HepG2 (cell line): ENCODE results near the gene CTDSP2. TPM values are rescaled to one million over a fixed set of nuclear protein-coding genes. Genes with fewer than 3 reads are reported as not detected.

Experiments used
- ATAC-seq: fragments of 200-7000 bp; cut with Tn5 transposase; 3 replicates; pipeline ENCODE4 v1.9.1; 2020; ENCODE audit warnings: mild to moderate bottlenecking, moderate library complexity
- BruUV-seq: library from RNA; stranded (reverse); fragments of 400-500 nt; replicated peaks from 2 replicates; lab custom pipeline; 2021; lab: Mats Ljungman, UMichigan
- CTCF ChIA-PET: fragments of 300-600 bp; formaldehyde crosslinking; extraction: SDS; loops from one replicate; lab custom pipeline; 2021; ENCODE audit warnings: low total read pairs, inconsistent platforms, low intra/inter-chr PET ratio; lab: Yijun Ruan, JAX
- POLR2A ChIA-PET: fragments of 350-600 bp; sonication (Branson Sonifier 250); formaldehyde crosslinking; loops from one replicate; lab custom pipeline; 2020; ENCODE audit warnings: antibody characterized with exemption, inconsistent platforms; lab: Yijun Ruan, JAX
- DNase-seq: peaks from one replicate; pipeline ENCODE4 v3.0.0-alpha.2; 2015; ENCODE audit warnings: low spot score
- FAIRE-seq: peaks from 3 replicates; lab custom pipeline; 2011; peaks lifted over from hg19 to GRCh38; lab: Jason Lieb, UNC
- H2AFZ ChIP-seq: one replicate; pipeline ENCODE4 v1.6.1; 2011; ENCODE audit warnings: low read length, inconsistent platforms
- H3K27ac ChIP-seq: fragments of 300-600 bp; 3 replicates; pipeline ENCODE4 v1.8.0; 2011; ENCODE audit warnings: mixed run types, mild to moderate bottlenecking, mixed read lengths, low read length, inconsistent platforms; ENCODE audit not compliant: insufficient read depth; ENCODE audit errors: extremely low read length
- H3K27me3 ChIP-seq, 2 experiments: fragments of 200-600 bp in 1 of 2; 2 replicates in 1 of 2; 3 replicates in 1 of 2; pipeline versions ENCODE4 v1.6.0 to v1.8.0; 2011; ENCODE audit warnings: low read length in 2 of 2, mild to moderate bottlenecking in 2 of 2, moderate library complexity in 2 of 2, inconsistent platforms in 1 of 2; ENCODE audit not compliant: insufficient read depth in 2 of 2, control insufficient read depth in 1 of 2
- H3K36me3 ChIP-seq, 2 experiments: fragments of 200-600 bp in 1 of 2; replicated peaks in 1 of 2; 2 replicates in 1 of 2; 3 replicates in 1 of 2; pipeline versions ENCODE4 v1.5.1 to v1.8.0; 2011; ENCODE audit warnings: low read length in 2 of 2, inconsistent platforms in 1 of 2; ENCODE audit not compliant: insufficient read depth in 2 of 2, control insufficient read depth in 1 of 2
- H3K4me1 ChIP-seq: 2 replicates; pipeline ENCODE4 v1.5.1; 2012; ENCODE audit warnings: low read length, inconsistent platforms; ENCODE audit not compliant: insufficient read depth
- H3K4me2 ChIP-seq: 2 replicates; pipeline ENCODE4 v1.6.0; 2011; ENCODE audit warnings: low read depth, low read length, inconsistent platforms
- H3K4me3 ChIP-seq, 3 experiments: fragments of 200-600 bp in 1 of 3; sonication (generic), shearing (Covaris generic) in 1 of 3; replicated peaks in 1 of 3; 2 replicates each; pipeline ENCODE4 v1.5.1; 2011 to 2016; ENCODE audit warnings: low read length in 3 of 3, inconsistent platforms in 2 of 3, low read depth in 2 of 3, mild to moderate bottlenecking in 2 of 3, control low read depth in 1 of 3, mixed read lengths in 1 of 3; ENCODE audit not compliant: insufficient read depth in 1 of 3
- H3K79me2 ChIP-seq: one replicate; pipeline ENCODE4 v1.6.1; 2011; ENCODE audit warnings: low read length, inconsistent platforms; ENCODE audit not compliant: insufficient read depth
- H3K9ac ChIP-seq: 2 replicates; pipeline ENCODE4 v1.6.0; 2011; ENCODE audit warnings: mild to moderate bottlenecking, low read depth, low read length, inconsistent platforms; ENCODE audit not compliant: insufficient read depth
- H3K9me3 ChIP-seq: 2 replicates; pipeline ENCODE4 v1.5.1; 2012; ENCODE audit warnings: mild to moderate bottlenecking, low read length
- H4K20me1 ChIP-seq: 2 replicates; pipeline ENCODE4 v1.6.0; 2011; ENCODE audit warnings: inconsistent platforms, mild to moderate bottlenecking, low read length, moderate library complexity; ENCODE audit not compliant: insufficient read depth
- MAFF ChIP-seq: IDR thresholded peaks from 2 replicates; pipeline ENCODE4 v1.6.1; 2011; ENCODE audit warnings: low read depth, low read length, improper control_type of control experiment
- MAFK ChIP-seq, 2 experiments: IDR thresholded peaks in 1 of 2; conservative IDR thresholded peaks in 1 of 2; 2 replicates each; pipeline ENCODE4 v1.6.1; 2011; ENCODE audit warnings: improper control_type of control experiment in 2 of 2, low read length in 2 of 2
- MATR3 ChIP-seq: sonication (generic); formaldehyde crosslinking; IDR thresholded peaks from 2 replicates; pipeline ENCODE4 v1.4.0; 2020; ENCODE audit warnings: missing genetic modification reagents
- RBFOX2 ChIP-seq: fragments of 200-400 bp; formaldehyde crosslinking; IDR thresholded peaks from 2 replicates; pipeline ENCODE4 v1.6.1; 2017; ENCODE audit warnings: low read depth, mild to moderate bottlenecking, low read length
- TEAD3 ChIP-seq: optimal IDR thresholded peaks from 2 replicates; pipeline ENCODE3; 2016; ENCODE audit warnings: borderline replicate concordance
- ZEB1 ChIP-seq: IDR thresholded peaks from 2 replicates; pipeline ENCODE4 v1.6.1; 2012; ENCODE audit warnings: mild to moderate bottlenecking, low read depth, inconsistent platforms; ENCODE audit not compliant: insufficient replicate concordance
- ZNF629 ChIP-seq: sonication (generic); formaldehyde crosslinking; conservative IDR thresholded peaks from 2 replicates; pipeline ENCODE4 v1.5.0; 2020; ENCODE audit warnings: missing genetic modification reagents
- WGBS: methylation state at CpG from one replicate; pipeline ENCODE4 v1.1.6; 2017; ENCODE audit warnings: low lambda C conversion rate; 5-methylcytosine and 5-hydroxymethylcytosine counted together
- in situ Hi-C: cut with HindIII; loops from 2 replicates; pipeline ENCODE4 v1.10.0; 2017; ENCODE audit warnings: low pct_unique_long_range_greater_than_20kb; ENCODE audit not compliant: extremely low pct_ligation_motif_present
- intact Hi-C: fragments of 100-400 bp; cut with micrococcal nuclease; formaldehyde crosslinking; loops from one replicate; pipeline ENCODE4 v1.10.0; 2022; ENCODE audit not compliant: unreplicated experiment
- polyA plus RNA-seq, 8 experiments: library from polyadenylated mRNA; depleted of rRNA in 3 of 8; stranded (reverse) in 7 of 8; unstranded in 1 of 8; fragments of >200 nt; fragmentation: Illumina TruSeq in 4 of 8; extraction: Trizol in 4 of 8; gene quantifications; 2 replicates each; pipeline versions ENCODE4 v1.2.1 to v1.2.3, GENCODE V29; 2011 to 2016; ENCODE audit warnings: low read depth in 4 of 8, missing spikeins in 1 of 8, mixed read lengths in 1 of 8; ENCODE audit not compliant: insufficient read depth in 1 of 8
- total RNA-seq, 5 experiments: library from RNA; depleted of rRNA; stranded (reverse); fragments of >200 nt; fragmentation: Illumina TruSeq; extraction: Trizol; gene quantifications; 2 replicates each; pipeline ENCODE4 v1.2.3, GENCODE V29; 2016; ENCODE audit warnings: low read depth in 1 of 5
- TF ChIP-seq, protein P1 (sequence below): sonication (generic); formaldehyde crosslinking; IDR thresholded peaks from 2 replicates; pipeline ENCODE4 v1.4.0; 2020; ENCODE audit warnings: mild to moderate bottlenecking, missing genetic modification reagents, borderline replicate concordance
- TF ChIP-seq, protein P2 (sequence below): sonication (generic); formaldehyde crosslinking; IDR thresholded peaks from 2 replicates; pipeline ENCODE4 v1.5.1; 2020; ENCODE audit warnings: mild to moderate bottlenecking, missing genetic modification reagents, moderate library complexity

Gene CTDSP2
- total and polyA plus RNA-seq, 2 of the 13 experiments (the other 11 are each of a cell fraction or from before 2014, with no cell fraction given): 38.1 to 82.5 TPM

DNA sequence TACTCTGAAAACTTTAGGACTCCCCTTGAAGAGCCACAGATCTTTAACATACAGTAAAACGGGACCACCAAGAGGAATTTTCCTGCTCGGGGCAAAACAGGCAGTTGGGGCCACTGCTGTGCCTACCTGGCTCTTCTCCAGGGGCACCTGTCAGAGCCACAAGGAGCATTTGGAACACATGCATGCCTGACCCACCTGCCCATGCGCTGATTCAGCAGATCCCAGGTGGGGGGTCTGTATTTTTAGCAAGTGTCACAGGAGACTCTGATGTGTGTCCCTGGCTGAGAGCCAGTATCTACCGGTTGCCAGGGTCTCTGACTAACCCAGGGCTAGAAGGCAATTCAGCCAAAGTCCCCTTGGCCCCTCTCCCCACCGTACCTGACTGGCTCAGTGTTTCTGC is 6.5 kb downstream of the CTDSP2 start:
- ChIA-PET POLR2A (no interaction called here), CTCF (interaction anchor here (1.1 kb wide), 1 partner anchor 66 kb away, joined by 4 read pairs; no protein-coding TSS in a partner anchor)
- no TSS peak for BruUV-seq
- FAIRE-seq (no peak), ATAC-seq (no peak), DNase-seq (no peak)
- H3K27ac ChIP-seq: no peak overlapping the region
- no peak overlapping the region for H3K9ac ChIP-seq
- WGBS: 42% methylated on average over 2 of the region's 5 CpGs
- TF ChIP-seq MAFF (peak; percentile 68), MAFK (conservative IDR thresholded peaks at IDR 0.05 in 1 of 2, IDR thresholded peaks at IDR 0.05 in 1 of 2; ENCODE audit: low read length in 2 of 2) (peak; percentile 82 to 85), MATR3 (no peak)
- in situ Hi-C loops: loop anchor here (5.0 kb wide), 1 partner anchor 57 kb away; no protein-coding TSS in a partner anchor
- no peaks in the 10 kb centered on the region; a peak in 1 of 5 replicates for H3K27me3 ChIP-seq
- H3K36me3 ChIP-seq: peaks cover 4 to 6% of the 10 kb centered on the region in 2 experiments; a peak in 3 of 5 replicates
- peaks cover 97% of the 10 kb centered on the region for H3K4me1 ChIP-seq
- no peaks in the 10 kb centered on the region for H3K9me3 ChIP-seq
- peak overlapping the region; percentile 88; the same call in 1 of the 2 replicates for H3K4me2 ChIP-seq
- H4K20me1 ChIP-seq: peaks cover 98% of the 10 kb centered on the region
- intact Hi-C loops: loop anchor here (5.0 kb wide), 1 partner anchor 68 kb away; the partner anchor contains the start of genes EEF1AKMT3 and METTL1
- peaks cover 98% of the 10 kb centered on the region for H3K79me2 ChIP-seq
- H3K4me3 ChIP-seq: no peak overlapping the region
- H2AFZ ChIP-seq: no peak overlapping the region

- Histone ChIP-seq H3K36me3 (peaks cover 4 to 6% of the 10 kb centered on the region in 2 experiments; a peak in 3 of 5 replicates), H3K4me1 (peaks cover 100% of the 10 kb centered on the region), H3K27me3 (no peaks in the 10 kb centered on the region), H3K9me3 (no peaks in the 10 kb centered on the region), H3K4me3 (no peak overlapping the region), H2AFZ (no peak overlapping the region), H3K79me2 (peaks cover 95% of the 10 kb centered on the region), H3K9ac (no peak overlapping the region), H3K4me2 (no peak overlapping the region), H4K20me1 (peaks cover 96% of the 10 kb centered on the region), H3K27ac (no peak overlapping the region)
- FAIRE-seq (no peak), DNase-seq (no peak), ATAC-seq (no peak)
- BruUV-seq: no TSS peak
- intact Hi-C loops (no loop called here), in situ Hi-C loops (no loop called here)
- ChIA-PET POLR2A (interaction anchor here (1.2 kb wide), 1 partner anchor 21 kb away, joined by 3 read pairs; the partner anchor contains the start of gene AVIL), CTCF (no interaction called here)
- 91% methylated on average over 8 of the region's 8 CpGs for WGBS
- 0 out of 2 replicates have a peak, but pooled peaks have one; percentile 30 for TF ChIP-seq RBFOX2
- TF ChIP-seq, protein P1, sequence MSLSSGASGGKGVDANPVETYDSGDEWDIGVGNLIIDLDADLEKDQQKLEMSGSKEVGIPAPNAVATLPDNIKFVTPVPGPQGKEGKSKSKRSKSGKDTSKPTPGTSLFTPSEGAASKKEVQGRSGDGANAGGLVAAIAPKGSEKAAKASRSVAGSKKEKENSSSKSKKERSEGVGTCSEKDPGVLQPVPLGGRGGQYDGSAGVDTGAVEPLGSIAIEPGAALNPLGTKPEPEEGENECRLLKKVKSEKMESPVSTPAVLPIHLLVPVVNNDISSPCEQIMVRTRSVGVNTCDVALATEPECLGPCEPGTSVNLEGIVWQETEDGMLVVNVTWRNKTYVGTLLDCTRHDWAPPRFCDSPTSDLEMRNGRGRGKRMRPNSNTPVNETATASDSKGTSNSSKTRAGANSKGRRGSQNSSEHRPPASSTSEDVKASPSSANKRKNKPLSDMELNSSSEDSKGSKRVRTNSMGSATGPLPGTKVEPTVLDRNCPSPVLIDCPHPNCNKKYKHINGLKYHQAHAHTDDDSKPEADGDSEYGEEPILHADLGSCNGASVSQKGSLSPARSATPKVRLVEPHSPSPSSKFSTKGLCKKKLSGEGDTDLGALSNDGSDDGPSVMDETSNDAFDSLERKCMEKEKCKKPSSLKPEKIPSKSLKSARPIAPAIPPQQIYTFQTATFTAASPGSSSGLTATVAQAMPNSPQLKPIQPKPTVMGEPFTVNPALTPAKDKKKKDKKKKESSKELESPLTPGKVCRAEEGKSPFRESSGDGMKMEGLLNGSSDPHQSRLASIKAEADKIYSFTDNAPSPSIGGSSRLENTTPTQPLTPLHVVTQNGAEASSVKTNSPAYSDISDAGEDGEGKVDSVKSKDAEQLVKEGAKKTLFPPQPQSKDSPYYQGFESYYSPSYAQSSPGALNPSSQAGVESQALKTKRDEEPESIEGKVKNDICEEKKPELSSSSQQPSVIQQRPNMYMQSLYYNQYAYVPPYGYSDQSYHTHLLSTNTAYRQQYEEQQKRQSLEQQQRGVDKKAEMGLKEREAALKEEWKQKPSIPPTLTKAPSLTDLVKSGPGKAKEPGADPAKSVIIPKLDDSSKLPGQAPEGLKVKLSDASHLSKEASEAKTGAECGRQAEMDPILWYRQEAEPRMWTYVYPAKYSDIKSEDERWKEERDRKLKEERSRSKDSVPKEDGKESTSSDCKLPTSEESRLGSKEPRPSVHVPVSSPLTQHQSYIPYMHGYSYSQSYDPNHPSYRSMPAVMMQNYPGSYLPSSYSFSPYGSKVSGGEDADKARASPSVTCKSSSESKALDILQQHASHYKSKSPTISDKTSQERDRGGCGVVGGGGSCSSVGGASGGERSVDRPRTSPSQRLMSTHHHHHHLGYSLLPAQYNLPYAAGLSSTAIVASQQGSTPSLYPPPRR (CRISPR knock-in tag): no peak
- TF ChIP-seq, protein P2, sequence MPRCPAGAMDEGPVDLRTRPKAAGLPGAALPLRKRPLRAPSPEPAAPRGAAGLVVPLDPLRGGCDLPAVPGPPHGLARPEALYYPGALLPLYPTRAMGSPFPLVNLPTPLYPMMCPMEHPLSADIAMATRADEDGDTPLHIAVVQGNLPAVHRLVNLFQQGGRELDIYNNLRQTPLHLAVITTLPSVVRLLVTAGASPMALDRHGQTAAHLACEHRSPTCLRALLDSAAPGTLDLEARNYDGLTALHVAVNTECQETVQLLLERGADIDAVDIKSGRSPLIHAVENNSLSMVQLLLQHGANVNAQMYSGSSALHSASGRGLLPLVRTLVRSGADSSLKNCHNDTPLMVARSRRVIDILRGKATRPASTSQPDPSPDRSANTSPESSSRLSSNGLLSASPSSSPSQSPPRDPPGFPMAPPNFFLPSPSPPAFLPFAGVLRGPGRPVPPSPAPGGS (CRISPR knock-in tag): no peak
- TF ChIP-seq ZEB1: no peak
- no peak for TF ChIP-seq TEAD3 (CRISPR knock-in tag)
- TF ChIP-seq ZNF629 (CRISPR knock-in tag): peak; percentile 92
These were observed 7.8 kb downstream of the CTDSP2 start for GRCh38 chr12:57838594-57839302.
